ENCODE measurements around the gene GRK5.

GRK5 gene

GRCh38 chr10:119359025-119359424, 151.7 kb downstream of the GRK5 start:
- Histone ChIP-seq H3K9me3 (ENCODE audit: insufficient read depth, low read depth, low read length) (peaks cover 14% of the 10 kb centered on the region), H3K79me2 (ENCODE audit: insufficient read depth, low read length) (no peaks in the 10 kb centered on the region; the same call in 1 of the 2 replicates), H3K9ac (ENCODE audit: low read depth, low read length, poor library complexity, severe bottlenecking) (no peak overlapping the region), H3K4me1 (ENCODE audit: insufficient read depth, low read length, poor library complexity, severe bottlenecking) (peaks cover 3% of the 10 kb centered on the region), H3K36me3 (ENCODE audit: insufficient read depth, low read length) (peaks cover 7% of the 10 kb centered on the region; the same call in 1 of the 2 replicates), H2AFZ (ENCODE audit: low read length) (no peak overlapping the region), H4K20me1 (ENCODE audit: insufficient read depth, low read length, poor library complexity, severe bottlenecking) (no peaks in the 10 kb centered on the region), H3K4me3 (ENCODE audit: low read length, poor library complexity, severe bottlenecking) (no peak overlapping the region), H3F3A (ENCODE audit: low read depth) (no peaks in the 10 kb centered on the region), H3K4me2 (ENCODE audit: low read depth, low read length, poor library complexity, severe bottlenecking) (no peak overlapping the region), H3K9me2 (replicated peaks; ENCODE audit: low read depth, low read length) (no peaks in the 10 kb centered on the region), H3K27me3 (ENCODE audit: insufficient read depth, low read length, poor library complexity, severe bottlenecking) (no peaks in the 10 kb centered on the region)
- TF ChIP-seq EZH2phosphoT487 (IDR thresholded peaks at IDR 0.05; ENCODE audit: borderline replicate concordance): no peak
- TF ChIP-seq CTCF (conservative IDR thresholded peaks at IDR 0.05; ENCODE audit: low read length): no peak

DNA sequence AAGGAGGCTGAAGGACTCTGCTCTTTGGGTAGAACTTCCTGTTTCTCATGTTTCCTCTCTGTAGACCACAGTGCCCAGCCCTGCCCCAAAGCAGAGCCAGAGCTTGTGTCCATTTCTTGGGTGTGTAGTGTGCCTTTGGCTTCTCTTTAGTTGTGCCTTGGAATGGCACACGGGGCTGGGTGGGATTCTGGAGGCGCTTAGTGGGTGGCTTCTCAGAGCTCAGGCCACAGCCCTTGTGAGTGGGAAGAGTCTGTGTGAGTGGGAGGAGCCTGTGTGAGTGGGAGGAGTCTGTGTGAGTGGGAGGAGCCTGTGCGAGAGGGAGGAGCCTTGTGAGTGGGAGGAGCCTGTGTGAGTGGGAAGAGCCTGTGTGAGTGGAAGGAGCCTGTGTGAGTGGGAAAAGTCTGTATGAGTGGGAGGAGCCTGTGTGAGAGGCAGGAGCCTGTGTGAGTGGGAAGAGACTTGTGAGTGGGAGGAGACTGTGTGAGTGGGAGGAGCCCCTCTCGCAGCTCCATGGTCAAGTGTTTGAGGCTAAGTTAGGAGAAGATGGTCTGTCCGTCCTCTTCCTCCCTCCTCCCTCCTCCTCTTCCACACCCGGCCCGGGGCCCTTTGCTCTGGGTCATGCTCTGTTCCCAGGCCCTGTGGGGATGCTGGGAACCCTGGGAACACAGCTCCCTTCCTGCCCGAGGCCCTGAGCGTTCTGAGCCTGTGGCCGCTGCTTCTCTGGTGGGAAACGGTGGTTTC, 153.0 kb downstream of the GRK5 start:
- Histone ChIP-seq H3K4me1 (ENCODE audit: insufficient read depth, low read length, poor library complexity, severe bottlenecking) (peaks cover 3% of the 10 kb centered on the region), H3K9me3 (ENCODE audit: insufficient read depth, low read depth, low read length) (peaks cover 14% of the 10 kb centered on the region), H3K36me3 (ENCODE audit: insufficient read depth, low read length) (peaks cover 7% of the 10 kb centered on the region; the same call in 1 of the 2 replicates), H3K9ac (ENCODE audit: low read depth, low read length, poor library complexity, severe bottlenecking) (no peak overlapping the region), H3K9me2 (replicated peaks; ENCODE audit: low read depth, low read length) (no peaks in the 10 kb centered on the region), H3K4me2 (ENCODE audit: low read depth, low read length, poor library complexity, severe bottlenecking) (no peak overlapping the region), H3K27me3 (ENCODE audit: insufficient read depth, low read length, poor library complexity, severe bottlenecking) (no peaks in the 10 kb centered on the region), H3F3A (ENCODE audit: low read depth) (no peaks in the 10 kb centered on the region), H3K79me2 (ENCODE audit: insufficient read depth, low read length) (no peaks in the 10 kb centered on the region; the same call in 1 of the 2 replicates), H4K20me1 (ENCODE audit: insufficient read depth, low read length, poor library complexity, severe bottlenecking) (no peaks in the 10 kb centered on the region), H2AFZ (ENCODE audit: low read length) (no peak overlapping the region), H3K4me3 (ENCODE audit: low read length, poor library complexity, severe bottlenecking) (no peak overlapping the region)
- no peak for TF ChIP-seq EZH2phosphoT487 (IDR thresholded peaks at IDR 0.05; ENCODE audit: borderline replicate concordance)
- TF ChIP-seq CTCF (conservative IDR thresholded peaks at IDR 0.05; ENCODE audit: low read length): no peak

- no peaks in the 10 kb centered on the region; the same call in 1 of the 2 replicates for H3K79me2 ChIP-seq (ENCODE audit: insufficient read depth, low read length)
- H2AFZ ChIP-seq (ENCODE audit: low read length): no peak overlapping the region
- H3K9ac ChIP-seq (ENCODE audit: low read depth, low read length, poor library complexity, severe bottlenecking): no peak overlapping the region
- no peaks in the 10 kb centered on the region for H3F3A ChIP-seq (ENCODE audit: low read depth)
- H3K4me3 ChIP-seq (ENCODE audit: low read length, poor library complexity, severe bottlenecking): no peak overlapping the region
- no peaks in the 10 kb centered on the region for H4K20me1 ChIP-seq (ENCODE audit: insufficient read depth, low read length, poor library complexity, severe bottlenecking)
- H3K4me1 ChIP-seq (ENCODE audit: insufficient read depth, low read length, poor library complexity, severe bottlenecking): peaks cover 3% of the 10 kb centered on the region
- no peak overlapping the region for H3K4me2 ChIP-seq (ENCODE audit: low read depth, low read length, poor library complexity, severe bottlenecking)
- peaks cover 10% of the 10 kb centered on the region; the same call in 1 of the 2 replicates for H3K36me3 ChIP-seq (ENCODE audit: insufficient read depth, low read length)
- H3K27me3 ChIP-seq (ENCODE audit: insufficient read depth, low read length, poor library complexity, severe bottlenecking): no peaks in the 10 kb centered on the region
- TF ChIP-seq EZH2phosphoT487 (IDR thresholded peaks at IDR 0.05; ENCODE audit: borderline replicate concordance): no peak
- no peak for TF ChIP-seq CTCF (conservative IDR thresholded peaks at IDR 0.05; ENCODE audit: low read length)
- H3K9me3 ChIP-seq (ENCODE audit: insufficient read depth, low read depth, low read length): peaks cover 8% of the 10 kb centered on the region
- H3K9me2 ChIP-seq (replicated peaks; ENCODE audit: low read depth, low read length): no peaks in the 10 kb centered on the region
These were observed 153.7 kb downstream of the GRK5 start for GRCh38 chr10:119361037-119361436.

Data from Loucy (cell line).